HL-60 (cell line): ENCODE results near the gene MAGI2.

Experiments
- DNase-seq, 2 experiments: peaks; one replicate each; pipeline ENCODE4 v3.0.0-alpha.2; 2010 to 2020; ENCODE audit warnings: low read depth in 1 of 2, low spot score in 1 of 2
- H3K27ac ChIP-seq: fragments of 250-450 bp; sonication (Bioruptor Pico); replicated peaks from 2 replicates; pipeline ENCODE4 v1.5.1; 2020; ENCODE audit warnings: mild to moderate bottlenecking, moderate library complexity
- H3K27me3 ChIP-seq: fragments of 250-450 bp; sonication (Bioruptor Pico); 2 replicates; pipeline ENCODE4 v1.5.1; 2021; ENCODE audit warnings: mild to moderate bottlenecking, moderate library complexity; ENCODE audit not compliant: insufficient read depth, poor library complexity, severe bottlenecking
- H3K4me3 ChIP-seq: replicated peaks from 2 replicates; pipeline ENCODE4 v1.5.1; 2011; ENCODE audit warnings: mild to moderate bottlenecking, control low read depth, low read length; ENCODE audit not compliant: insufficient read depth
- GABPA ChIP-seq: IDR thresholded peaks from 2 replicates; pipeline ENCODE4 v1.6.1; 2012; ENCODE audit warnings: low read depth
- POLR2AphosphoS5 ChIP-seq: IDR thresholded peaks from 2 replicates; pipeline ENCODE4 v1.6.1; 2012; ENCODE audit warnings: low read depth
- REST ChIP-seq: IDR thresholded peaks from 2 replicates; pipeline ENCODE4 v1.6.1; 2012; ENCODE audit warnings: low read depth; ENCODE audit not compliant: insufficient replicate concordance
- SPI1 ChIP-seq: IDR thresholded peaks from 2 replicates; pipeline ENCODE4 v1.6.1; 2012; ENCODE audit warnings: low read depth, mild to moderate bottlenecking, borderline replicate concordance
- TF ChIP-seq, protein P1 (sequence below): IDR thresholded peaks from one replicate; pipeline ENCODE4 v1.5.1; 2011; ENCODE audit warnings: low read length, control low read depth, inconsistent platforms; ENCODE audit not compliant: insufficient read depth

Gene MAGI2

DNA sequence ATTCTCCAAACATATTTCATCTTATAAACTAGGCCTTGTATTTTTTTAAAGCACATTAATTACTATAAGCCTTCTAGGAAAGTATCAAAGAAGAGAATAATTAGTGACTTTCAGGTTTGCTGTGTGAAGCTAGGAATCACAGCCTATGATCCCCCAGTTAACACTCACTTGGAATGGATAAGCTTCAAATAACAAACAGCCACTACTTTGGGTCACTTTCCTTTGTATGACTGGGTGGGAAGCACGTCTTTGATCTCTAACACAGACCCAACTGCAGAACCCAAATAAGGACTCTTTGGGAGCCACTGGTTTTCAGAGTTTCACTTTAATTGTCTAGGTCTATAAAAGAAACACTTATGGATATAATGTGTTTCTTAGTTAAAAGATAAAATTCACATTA, 769.3 kb downstream of the MAGI2 start:
- Histone ChIP-seq H3K27me3 (no peaks in the 10 kb centered on the region), H3K27ac (no peak overlapping the region), H3K4me3 (no peak overlapping the region)
- no peak for DNase-seq
- TF ChIP-seq POLR2AphosphoS5, result no peak
- no peak for TF ChIP-seq GABPA
- TF ChIP-seq SPI1, result no peak
- no peak for TF ChIP-seq REST
- TF ChIP-seq, protein P1, sequence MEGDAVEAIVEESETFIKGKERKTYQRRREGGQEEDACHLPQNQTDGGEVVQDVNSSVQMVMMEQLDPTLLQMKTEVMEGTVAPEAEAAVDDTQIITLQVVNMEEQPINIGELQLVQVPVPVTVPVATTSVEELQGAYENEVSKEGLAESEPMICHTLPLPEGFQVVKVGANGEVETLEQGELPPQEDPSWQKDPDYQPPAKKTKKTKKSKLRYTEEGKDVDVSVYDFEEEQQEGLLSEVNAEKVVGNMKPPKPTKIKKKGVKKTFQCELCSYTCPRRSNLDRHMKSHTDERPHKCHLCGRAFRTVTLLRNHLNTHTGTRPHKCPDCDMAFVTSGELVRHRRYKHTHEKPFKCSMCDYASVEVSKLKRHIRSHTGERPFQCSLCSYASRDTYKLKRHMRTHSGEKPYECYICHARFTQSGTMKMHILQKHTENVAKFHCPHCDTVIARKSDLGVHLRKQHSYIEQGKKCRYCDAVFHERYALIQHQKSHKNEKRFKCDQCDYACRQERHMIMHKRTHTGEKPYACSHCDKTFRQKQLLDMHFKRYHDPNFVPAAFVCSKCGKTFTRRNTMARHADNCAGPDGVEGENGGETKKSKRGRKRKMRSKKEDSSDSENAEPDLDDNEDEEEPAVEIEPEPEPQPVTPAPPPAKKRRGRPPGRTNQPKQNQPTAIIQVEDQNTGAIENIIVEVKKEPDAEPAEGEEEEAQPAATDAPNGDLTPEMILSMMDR, result no peak

DNA sequence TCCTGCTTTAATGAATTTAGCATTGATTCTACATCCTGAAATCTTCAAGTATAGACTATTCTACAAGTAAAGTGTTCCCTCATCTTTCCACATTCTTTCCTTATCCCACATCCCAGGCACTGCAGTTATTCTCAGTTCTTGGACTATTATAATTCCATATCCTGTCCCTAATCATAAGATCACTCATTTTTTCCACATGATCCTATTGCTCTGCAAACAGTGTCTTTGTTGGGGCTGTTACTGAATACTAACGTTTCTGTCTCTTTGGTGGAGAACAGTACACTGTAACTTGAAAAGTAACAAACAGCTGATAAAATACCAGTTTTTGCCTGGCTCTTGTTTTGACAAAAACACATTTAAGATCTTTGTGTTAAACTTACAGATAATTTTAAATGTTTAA, 769.9 kb downstream of the MAGI2 start:
- TF ChIP-seq, protein P1, result no peak
- TF ChIP-seq GABPA, result no peak
- no peak for TF ChIP-seq SPI1
- TF ChIP-seq POLR2AphosphoS5, result no peak
- no peak for TF ChIP-seq REST
- no peaks in the 10 kb centered on the region for H3K27me3 ChIP-seq
- DNase-seq, result no peak
- no peak overlapping the region for H3K4me3 ChIP-seq
- no peak overlapping the region for H3K27ac ChIP-seq

DNA sequence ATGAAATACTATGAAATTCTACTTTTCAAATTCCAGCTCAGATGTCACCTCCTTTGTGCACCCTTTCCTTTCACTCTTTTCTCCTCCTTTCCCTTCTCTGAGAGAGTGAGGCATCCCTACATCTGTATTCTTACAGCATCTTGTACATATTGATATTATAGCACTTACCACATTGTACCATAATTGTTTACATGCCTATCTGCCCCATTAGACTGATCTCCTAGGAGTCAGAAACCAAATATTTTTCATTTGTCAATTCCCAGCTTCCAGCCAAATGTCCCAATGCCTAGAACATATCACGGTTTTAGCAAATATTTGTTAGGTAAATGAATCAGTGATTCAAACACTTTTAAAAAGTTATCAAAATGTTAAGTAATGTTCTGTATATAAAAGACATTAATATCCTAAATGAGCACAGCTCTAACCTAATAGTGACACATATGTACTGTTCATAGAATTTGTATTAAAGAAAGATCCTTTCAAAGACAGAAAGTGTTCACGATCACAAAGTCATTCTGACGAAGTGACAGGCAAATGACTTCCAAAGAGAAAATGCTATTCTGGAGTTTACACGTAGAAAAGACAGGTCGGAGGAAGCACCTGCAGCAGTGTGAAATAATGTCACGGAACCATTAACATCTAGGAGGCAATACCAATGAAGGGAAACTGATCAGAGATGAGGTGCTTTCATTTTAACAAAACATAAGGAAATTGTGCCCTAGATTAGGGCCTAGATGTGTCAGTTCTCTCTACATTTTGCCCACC, 774.2 kb downstream of the MAGI2 start:
- Histone ChIP-seq H3K27ac (no peak overlapping the region), H3K4me3 (no peak overlapping the region)
- DNase-seq, result no peak

More for the DNA sequence above, 774.2 kb downstream of the MAGI2 start:
- H3K27me3 ChIP-seq, result no peaks in the 10 kb centered on the region
- TF ChIP-seq REST (no peak), POLR2AphosphoS5 (no peak), SPI1 (no peak), GABPA (no peak)
- TF ChIP-seq, protein P1, result no peak
